GM12878 (cell line): ENCODE results near the gene BHLHA9. TPM values are rescaled to one million over a fixed set of nuclear protein-coding genes. Genes with fewer than 3 reads are reported as not detected.

Experiments used
- ATAC-seq: fragments of 200-7000 bp; cut with Tn5 transposase; 3 replicates; pipeline ENCODE4 v1.9.1; 2020; ENCODE audit warnings: mild to moderate bottlenecking, moderate library complexity
- BruUV-seq: library from RNA; stranded (reverse); fragments of 400-500 nt; replicated peaks from 2 replicates; lab custom pipeline; 2021; lab: Mats Ljungman, UMichigan
- CTCF ChIA-PET: fragments of 300-600 bp; sonication (Branson Sonifier 250); formaldehyde crosslinking; extraction: SDS; loops from one replicate; lab custom pipeline; 2021; ENCODE audit warnings: inconsistent platforms; lab: Yijun Ruan, JAX
- POLR2A ChIA-PET: fragments of 350-600 bp; formaldehyde crosslinking; extraction: SDS; loops from one replicate; lab custom pipeline; 2021; ENCODE audit warnings: inconsistent platforms; lab: Charles Lee
- RAD21 ChIA-PET: fragments of 300-600 bp; sonication (Branson Sonifier 250); formaldehyde crosslinking; loops from one replicate; lab custom pipeline; 2023; ENCODE audit warnings: antibody characterized with exemption; ENCODE audit not compliant: unreplicated experiment; lab: Charles Lee
- SMC1A ChIA-PET: fragments of 300-600 bp; sonication (Branson Sonifier 250); formaldehyde crosslinking; loops from one replicate; lab custom pipeline; 2023; ENCODE audit not compliant: unreplicated experiment, uncharacterized antibody; lab: Charles Lee
- DNase-seq: peaks from one replicate; pipeline ENCODE4 v3.0.0-alpha.2; 2011; ENCODE audit warnings: low read depth, low spot score
- FAIRE-seq: peaks from 3 replicates; lab custom pipeline; 2011; peaks lifted over from hg19 to GRCh38; lab: Jason Lieb, UNC
- H2AFZ ChIP-seq: 2 replicates; pipeline ENCODE4 v1.6.0; 2011; ENCODE audit warnings: low read depth, low read length, control low read depth; ENCODE audit not compliant: control insufficient read depth
- H3K27ac ChIP-seq: 2 replicates; pipeline ENCODE4 v1.5.1; 2011; ENCODE audit warnings: control low read depth; ENCODE audit not compliant: control insufficient read depth, insufficient read depth
- H3K27me3 ChIP-seq, 2 experiments: replicated peaks in 1 of 2; 2 replicates each; pipeline versions ENCODE4 v1.6.0 to v1.6.1; 2011; ENCODE audit warnings: low read length in 1 of 2; ENCODE audit not compliant: control insufficient read depth in 2 of 2, insufficient read depth in 2 of 2
- H3K36me3 ChIP-seq, 2 experiments: 2 replicates each; pipeline ENCODE4 v1.5.1; 2011; ENCODE audit warnings: low read length in 1 of 2; ENCODE audit not compliant: control insufficient read depth in 2 of 2, insufficient read depth in 2 of 2
- H3K4me1 ChIP-seq: 2 replicates; pipeline ENCODE4 v1.6.1; 2011; ENCODE audit warnings: mild to moderate bottlenecking, low read length, moderate library complexity, mixed read lengths; ENCODE audit not compliant: control insufficient read depth, insufficient read depth
- H3K4me2 ChIP-seq: 2 replicates; pipeline ENCODE4 v1.6.0; 2011; ENCODE audit warnings: control low read depth; ENCODE audit not compliant: control insufficient read depth, insufficient read depth
- H3K4me3 ChIP-seq: fragments of 200-600 bp; sonication (generic); 2 replicates; pipeline ENCODE4 v1.5.1; 2016
- H3K79me2 ChIP-seq: 2 replicates; pipeline ENCODE4 v1.6.0; 2011; ENCODE audit warnings: low read length; ENCODE audit not compliant: control insufficient read depth, insufficient read depth
- H3K9ac ChIP-seq: 2 replicates; pipeline ENCODE4 v1.8.0; 2011; ENCODE audit warnings: low read length, control low read depth, mixed read lengths; ENCODE audit not compliant: control insufficient read depth, insufficient read depth
- H3K9me3 ChIP-seq: replicated peaks from 3 replicates; pipeline ENCODE4 v1.5.1; 2011; ENCODE audit warnings: mild to moderate bottlenecking, low read length; ENCODE audit not compliant: control insufficient read depth, insufficient read depth
- H4K20me1 ChIP-seq: 2 replicates; pipeline ENCODE4 v1.6.0; 2011; ENCODE audit not compliant: control insufficient read depth, insufficient read depth
- CREM ChIP-seq: IDR thresholded peaks from 2 replicates; pipeline ENCODE4 v1.6.1; 2014; ENCODE audit warnings: antibody characterized with exemption, low read depth
- ETV6 ChIP-seq, 2 experiments: fragments of 450-650 bp in 1 of 2; IDR thresholded peaks in 1 of 2; conservative IDR thresholded peaks in 1 of 2; 2 replicates each; pipeline ENCODE4 v1.6.1; 2014; ENCODE audit warnings: antibody characterized with exemption in 1 of 2, borderline replicate concordance in 1 of 2, low read depth in 1 of 2, mild to moderate bottlenecking in 1 of 2, moderate library complexity in 1 of 2
- FOS ChIP-seq: IDR thresholded peaks from 3 replicates; pipeline ENCODE4 v1.6.1; 2011; ENCODE audit warnings: borderline replicate concordance; ENCODE audit not compliant: insufficient read length; ENCODE audit errors: extremely low read depth
- GABPA ChIP-seq: IDR thresholded peaks from 2 replicates; pipeline ENCODE4 v1.6.1; 2014; ENCODE audit warnings: antibody characterized with exemption, low read depth, mild to moderate bottlenecking, inconsistent platforms
- NR2C2 ChIP-seq: IDR thresholded peaks from 2 replicates; pipeline ENCODE4 v1.6.1; 2011; ENCODE audit warnings: borderline replicate concordance, low read depth; ENCODE audit not compliant: control insufficient read depth, insufficient read length
- POU2F2 ChIP-seq: IDR thresholded peaks from 3 replicates; pipeline ENCODE4 v1.6.1; 2011; ENCODE audit warnings: low read depth, mild to moderate bottlenecking, low read length, borderline replicate concordance
- TBL1XR1 ChIP-seq: IDR thresholded peaks from 2 replicates; pipeline ENCODE4 v1.6.1; 2012; ENCODE audit warnings: low read depth, low read length, improper control_type of control experiment
- ZNF274 ChIP-seq: IDR thresholded peaks from one replicate; pipeline ENCODE4 v1.8.0; 2011; ENCODE audit not compliant: insufficient read length, insufficient read depth
- WGBS: methylation state at CpG from one replicate; pipeline ENCODE4 v1.1.6; 2016; ENCODE audit warnings: low lambda C conversion rate; ENCODE audit not compliant: insufficient replicate concordance, insufficient coverage; ENCODE audit errors: missing lambda C conversion rate; 5-methylcytosine and 5-hydroxymethylcytosine counted together
- in situ Hi-C: fragments of 300-500 bp; cut with MboI; formaldehyde crosslinking; loops from 9 replicates; pipeline ENCODE4 v1.14.3; 2018; ENCODE audit warnings: mixed read lengths
- intact Hi-C: fragments of 100-400 bp; cut with micrococcal nuclease; formaldehyde crosslinking; loops from one replicate; pipeline ENCODE4 v1.14.2; 2022; ENCODE audit not compliant: unreplicated experiment
- polyA plus RNA-seq, 11 experiments: library from polyadenylated mRNA; depleted of rRNA in 4 of 11; unstranded in 6 of 11; stranded (reverse) in 5 of 11; fragments of >200 nt; fragmentation: Nextera tagmentation in 4 of 11; fragmentation: Illumina TruSeq in 1 of 11; extraction: Ambion mirVana in 4 of 11; extraction: Trizol in 1 of 11; gene quantifications; 1 replicate in 1 of 11; 2 replicates in 10 of 11; pipeline versions ENCODE4 v1.2.1 to v1.2.3, GENCODE V29; 2011 to 2016; ENCODE audit warnings: inconsistent platforms in 2 of 11, missing spikeins in 2 of 11, low read depth in 1 of 11
- total RNA-seq, 4 experiments: library from RNA; depleted of rRNA in 3 of 4; stranded (reverse); fragments of >200 nt in 3 of 4; fragmentation: Illumina TruSeq in 1 of 4; extraction: Trizol in 1 of 4; gene quantifications; 2 replicates each; pipeline versions ENCODE4 v1.2.1 to v1.2.3, GENCODE V29; 2013 to 2021
- TF ChIP-seq, protein P1 (sequence below): IDR thresholded peaks from 2 replicates; pipeline ENCODE4 v1.6.1; 2011; ENCODE audit warnings: low read depth, mild to moderate bottlenecking, low read length, moderate library complexity, borderline replicate concordance; ENCODE audit errors: extremely low read depth
- TF ChIP-seq, protein P2 (sequence below): fragments of 450-650 bp; formaldehyde crosslinking; IDR thresholded peaks from 2 replicates; pipeline ENCODE4 v1.4.0; 2020; ENCODE audit warnings: mild to moderate bottlenecking, moderate library complexity

The BHLHA9 gene
- total and polyA plus RNA-seq, 10 of the 15 experiments (the other 5 are each of a cell fraction or from before 2014, with no cell fraction given): not detected

DNA sequence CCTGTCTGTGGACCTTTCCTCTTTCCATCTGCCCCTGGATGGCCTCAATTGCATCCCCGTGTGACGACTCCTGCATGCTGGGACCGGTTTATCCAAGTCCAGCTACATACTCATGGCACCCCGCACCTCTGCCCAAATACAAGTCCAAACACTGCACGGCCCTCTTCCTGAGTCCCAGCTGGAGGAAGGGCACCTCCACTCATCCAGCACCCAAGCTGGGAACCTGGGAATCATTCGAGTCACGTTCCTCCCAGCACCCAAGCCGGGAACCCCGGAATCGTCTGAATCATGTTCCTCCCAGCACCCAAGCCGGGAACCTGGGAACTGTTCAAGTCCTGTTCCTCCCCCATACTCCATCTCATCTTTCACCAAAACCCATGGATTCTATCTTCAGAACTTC lies 19.5 kb downstream of the BHLHA9 start:
- Histone ChIP-seq H3K9me3 (no peaks in the 10 kb centered on the region; the same call in 2 of the 3 replicates), H2AFZ (no peak overlapping the region), H3K27ac (no peak overlapping the region), H4K20me1 (no peaks in the 10 kb centered on the region), H3K27me3 (no peaks in the 10 kb centered on the region), H3K9ac (no peak overlapping the region), H3K36me3 (no peaks in the 10 kb centered on the region), H3K4me2 (no peak overlapping the region), H3K79me2 (no peaks in the 10 kb centered on the region), H3K4me3 (no peak overlapping the region), H3K4me1 (no peaks in the 10 kb centered on the region)
- ATAC-seq (no peak), FAIRE-seq (no peak), DNase-seq (no peak)
- ChIA-PET POLR2A (no interaction called here), SMC1A (no interaction called here), RAD21 (no interaction called here), CTCF (no interaction called here)
- no peak for TF ChIP-seq TBL1XR1
- TF ChIP-seq CREM: no peak
- TF ChIP-seq FOS: no peak
- no peak for TF ChIP-seq POU2F2
- 70% methylated on average over 11 of the region's 11 CpGs for whole genome bisulfite sequencing
- BruUV-seq: no TSS peak
- intact Hi-C loops: no loop called here
- in situ Hi-C loops: no loop called here

GRCh38 chr17:1290676-1291075 lies 20.4 kb downstream of the BHLHA9 start:
- no peak for DNase-seq
- Histone ChIP-seq H3K9me3 (no peaks in the 10 kb centered on the region; the same call in 2 of the 3 replicates), H3K79me2 (no peaks in the 10 kb centered on the region), H3K36me3 (no peaks in the 10 kb centered on the region), H3K9ac (no peak overlapping the region), H2AFZ (no peak overlapping the region), H3K4me3 (no peak overlapping the region), H4K20me1 (no peaks in the 10 kb centered on the region), H3K27ac (no peak overlapping the region), H3K4me2 (no peak overlapping the region), H3K27me3 (no peaks in the 10 kb centered on the region), H3K4me1 (no peaks in the 10 kb centered on the region)
- WGBS: 63% methylated on average over 13 of the region's 13 CpGs
- in situ Hi-C loops (no loop called here), intact Hi-C loops (no loop called here)
- BruUV-seq: no TSS peak
- CTCF ChIA-PET: no interaction called here
- RAD21 ChIA-PET: no interaction called here
- SMC1A ChIA-PET: no interaction called here
- POLR2A ChIA-PET: no interaction called here
- FAIRE-seq: no peak
- TF ChIP-seq GABPA (no peak), ETV6 (conservative IDR thresholded peaks at IDR 0.05 in 1 of 2, IDR thresholded peaks at IDR 0.05 in 1 of 2; ENCODE audit: borderline replicate concordance in 1 of 2, low read depth in 1 of 2) (no peak), NR2C2 (no peak), ZNF274 (no peak)
- TF ChIP-seq, protein P1, sequence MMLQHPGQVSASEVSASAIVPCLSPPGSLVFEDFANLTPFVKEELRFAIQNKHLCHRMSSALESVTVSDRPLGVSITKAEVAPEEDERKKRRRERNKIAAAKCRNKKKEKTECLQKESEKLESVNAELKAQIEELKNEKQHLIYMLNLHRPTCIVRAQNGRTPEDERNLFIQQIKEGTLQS: no peak
- TF ChIP-seq, protein P2, sequence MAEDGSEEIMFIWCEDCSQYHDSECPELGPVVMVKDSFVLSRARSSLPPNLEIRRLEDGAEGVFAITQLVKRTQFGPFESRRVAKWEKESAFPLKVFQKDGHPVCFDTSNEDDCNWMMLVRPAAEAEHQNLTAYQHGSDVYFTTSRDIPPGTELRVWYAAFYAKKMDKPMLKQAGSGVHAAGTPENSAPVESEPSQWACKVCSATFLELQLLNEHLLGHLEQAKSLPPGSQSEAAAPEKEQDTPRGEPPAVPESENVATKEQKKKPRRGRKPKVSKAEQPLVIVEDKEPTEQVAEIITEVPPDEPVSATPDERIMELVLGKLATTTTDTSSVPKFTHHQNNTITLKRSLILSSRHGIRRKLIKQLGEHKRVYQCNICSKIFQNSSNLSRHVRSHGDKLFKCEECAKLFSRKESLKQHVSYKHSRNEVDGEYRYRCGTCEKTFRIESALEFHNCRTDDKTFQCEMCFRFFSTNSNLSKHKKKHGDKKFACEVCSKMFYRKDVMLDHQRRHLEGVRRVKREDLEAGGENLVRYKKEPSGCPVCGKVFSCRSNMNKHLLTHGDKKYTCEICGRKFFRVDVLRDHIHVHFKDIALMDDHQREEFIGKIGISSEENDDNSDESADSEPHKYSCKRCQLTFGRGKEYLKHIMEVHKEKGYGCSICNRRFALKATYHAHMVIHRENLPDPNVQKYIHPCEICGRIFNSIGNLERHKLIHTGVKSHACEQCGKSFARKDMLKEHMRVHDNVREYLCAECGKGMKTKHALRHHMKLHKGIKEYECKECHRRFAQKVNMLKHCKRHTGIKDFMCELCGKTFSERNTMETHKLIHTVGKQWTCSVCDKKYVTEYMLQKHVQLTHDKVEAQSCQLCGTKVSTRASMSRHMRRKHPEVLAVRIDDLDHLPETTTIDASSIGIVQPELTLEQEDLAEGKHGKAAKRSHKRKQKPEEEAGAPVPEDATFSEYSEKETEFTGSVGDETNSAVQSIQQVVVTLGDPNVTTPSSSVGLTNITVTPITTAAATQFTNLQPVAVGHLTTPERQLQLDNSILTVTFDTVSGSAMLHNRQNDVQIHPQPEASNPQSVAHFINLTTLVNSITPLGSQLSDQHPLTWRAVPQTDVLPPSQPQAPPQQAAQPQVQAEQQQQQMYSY: no peak
- ATAC-seq: no peak
